Spleen (tissue), 7 donors: ENCODE data around the gene PTX3.

Experiments
- POLR2A ChIP-seq, 3 donors: fragments of 450-650 bp; IDR thresholded peaks; one replicate each; pipeline ENCODE4 v1.5.1; 2017; ENCODE audit warnings: antibody characterized with exemption in 3 of 3, mild to moderate bottlenecking in 1 of 3
- TF ChIP-seq, protein P1 (sequence below), 11 experiments: fragments of 200-600 bp in 7 of 11; fragments of 450-650 bp in 4 of 11; sonication (generic) in 4 of 11; IDR thresholded peaks in 8 of 11; conservative IDR thresholded peaks in 3 of 11; 1 replicate in 7 of 11; 2 replicates in 4 of 11; pipeline versions ENCODE4 v1.4.0 to v1.8.0; 2016 to 2021; ENCODE audit warnings: antibody characterized with exemption in 11 of 11, inconsistent platforms in 4 of 11, mild to moderate bottlenecking in 1 of 11
- donor health status: DM: no; HTN: no; CAD: no; lungs with moderate emphysema.
- donor health status: DM: no; HTN: no; CAD: no.
- donor health status: DM: no; HTN: no; CAD: no.

GRCh38 chr3:157441102-157441624, 4.5 kb downstream of the PTX3 start:
- TF ChIP-seq, protein P1, sequence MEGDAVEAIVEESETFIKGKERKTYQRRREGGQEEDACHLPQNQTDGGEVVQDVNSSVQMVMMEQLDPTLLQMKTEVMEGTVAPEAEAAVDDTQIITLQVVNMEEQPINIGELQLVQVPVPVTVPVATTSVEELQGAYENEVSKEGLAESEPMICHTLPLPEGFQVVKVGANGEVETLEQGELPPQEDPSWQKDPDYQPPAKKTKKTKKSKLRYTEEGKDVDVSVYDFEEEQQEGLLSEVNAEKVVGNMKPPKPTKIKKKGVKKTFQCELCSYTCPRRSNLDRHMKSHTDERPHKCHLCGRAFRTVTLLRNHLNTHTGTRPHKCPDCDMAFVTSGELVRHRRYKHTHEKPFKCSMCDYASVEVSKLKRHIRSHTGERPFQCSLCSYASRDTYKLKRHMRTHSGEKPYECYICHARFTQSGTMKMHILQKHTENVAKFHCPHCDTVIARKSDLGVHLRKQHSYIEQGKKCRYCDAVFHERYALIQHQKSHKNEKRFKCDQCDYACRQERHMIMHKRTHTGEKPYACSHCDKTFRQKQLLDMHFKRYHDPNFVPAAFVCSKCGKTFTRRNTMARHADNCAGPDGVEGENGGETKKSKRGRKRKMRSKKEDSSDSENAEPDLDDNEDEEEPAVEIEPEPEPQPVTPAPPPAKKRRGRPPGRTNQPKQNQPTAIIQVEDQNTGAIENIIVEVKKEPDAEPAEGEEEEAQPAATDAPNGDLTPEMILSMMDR (IDR thresholded peaks at IDR 0.05 in 8 of 11, conservative IDR thresholded peaks at IDR 0.05 in 3 of 11), result no peak
- TF ChIP-seq POLR2A (IDR thresholded peaks at IDR 0.05), result no peak
